H9 (cell line): ENCODE data around the gene TRPM1. TPM values are rescaled to one million over a fixed set of nuclear protein-coding genes. Genes with fewer than 3 reads are reported as not detected.

Experiments used
- DNase-seq: peaks from one replicate; pipeline ENCODE4 v3.0.0-alpha.2; 2017
- H2AFZ ChIP-seq: one replicate; pipeline ENCODE4 v1.6.1; 2013; ENCODE audit warnings: mild to moderate bottlenecking, low read length, control low read depth, moderate library complexity
- H2AK5ac ChIP-seq: 2 replicates; pipeline ENCODE4 v1.6.1; 2013; ENCODE audit warnings: low read length, control low read depth, mixed read lengths; ENCODE audit not compliant: insufficient read length
- H2BK120ac ChIP-seq: one replicate; pipeline ENCODE4 v1.6.1; 2013; ENCODE audit warnings: low read depth, mild to moderate bottlenecking, low read length, control low read depth, inconsistent platforms; ENCODE audit not compliant: poor library complexity, severe bottlenecking
- H2BK12ac ChIP-seq: 2 replicates; pipeline ENCODE4 v1.6.1; 2013; ENCODE audit warnings: low read length, control low read depth, mixed read lengths, low read depth; ENCODE audit not compliant: insufficient read length
- H2BK15ac ChIP-seq: 2 replicates; pipeline ENCODE4 v1.6.1; 2013; ENCODE audit warnings: low read depth, low read length, control low read depth
- H2BK20ac ChIP-seq: one replicate; pipeline ENCODE4 v1.6.1; 2013; ENCODE audit warnings: low read depth, mild to moderate bottlenecking, low read length, control low read depth, inconsistent platforms; ENCODE audit not compliant: poor library complexity, severe bottlenecking
- H2BK5ac ChIP-seq: 2 replicates; pipeline ENCODE4 v1.6.1; 2013; ENCODE audit warnings: low read length, control low read depth, mixed read lengths; ENCODE audit not compliant: insufficient read length
- H3K14ac ChIP-seq: 2 replicates; pipeline ENCODE4 v1.6.1; 2013; ENCODE audit warnings: low read length, control low read depth; ENCODE audit not compliant: insufficient read depth
- H3K18ac ChIP-seq: 2 replicates; pipeline ENCODE4 v1.6.1; 2013; ENCODE audit warnings: low read depth, mild to moderate bottlenecking, mixed read lengths, low read length, control low read depth; ENCODE audit not compliant: insufficient read length
- H3K23ac ChIP-seq: 2 replicates; pipeline ENCODE4 v1.6.1; 2013; ENCODE audit warnings: low read length, control low read depth, mixed read lengths, low read depth; ENCODE audit not compliant: insufficient read length
- H3K23me2 ChIP-seq: 2 replicates; pipeline ENCODE4 v1.6.1; 2013; ENCODE audit warnings: low read depth, mild to moderate bottlenecking, mixed read lengths, low read length, control low read depth; ENCODE audit not compliant: insufficient read length, poor library complexity, severe bottlenecking
- H3K27ac ChIP-seq: 2 replicates; pipeline ENCODE4 v1.5.1; 2013; ENCODE audit warnings: low read length, control low read depth, mixed read lengths, low read depth; ENCODE audit not compliant: insufficient read length
- H3K27me3 ChIP-seq: 2 replicates; pipeline ENCODE4 v1.6.1; 2013; ENCODE audit warnings: low read length, control low read depth, inconsistent platforms; ENCODE audit not compliant: insufficient read depth
- H3K4ac ChIP-seq: 2 replicates; pipeline ENCODE4 v1.6.1; 2013; ENCODE audit warnings: low read depth, mild to moderate bottlenecking, control low read depth, inconsistent platforms, low read length, moderate library complexity
- H3K4me1 ChIP-seq: 2 replicates; pipeline ENCODE4 v1.6.1; 2013; ENCODE audit warnings: low read length, control low read depth, inconsistent platforms; ENCODE audit not compliant: insufficient read depth
- H3K4me2 ChIP-seq: 2 replicates; pipeline ENCODE4 v1.6.1; 2013; ENCODE audit warnings: low read length, control low read depth, mixed read lengths; ENCODE audit not compliant: insufficient read length, insufficient read depth
- H3K56ac ChIP-seq: 2 replicates; pipeline ENCODE4 v1.6.1; 2013; ENCODE audit warnings: low read depth, mild to moderate bottlenecking, mixed read lengths, low read length, control low read depth; ENCODE audit not compliant: insufficient read length
- H3K79me1 ChIP-seq: 2 replicates; pipeline ENCODE4 v1.6.1; 2013; ENCODE audit warnings: low read depth, mild to moderate bottlenecking, moderate library complexity, low read length, control low read depth, inconsistent platforms; ENCODE audit not compliant: insufficient read depth, poor library complexity, severe bottlenecking
- H3K79me2 ChIP-seq: 2 replicates; pipeline ENCODE4 v1.6.1; 2013; ENCODE audit warnings: low read length, control low read depth, inconsistent platforms; ENCODE audit not compliant: insufficient read depth
- H3K9ac ChIP-seq: 2 replicates; pipeline ENCODE4 v1.6.1; 2013; ENCODE audit warnings: low read length, control low read depth, mixed read lengths; ENCODE audit not compliant: insufficient read length; ENCODE audit errors: extremely low read depth
- H3K9me3 ChIP-seq: one replicate; pipeline ENCODE4 v1.6.1; 2013; ENCODE audit warnings: low read depth, low read length, inconsistent platforms; ENCODE audit not compliant: control insufficient read depth
- H3T11ph ChIP-seq: one replicate; pipeline ENCODE4 v1.6.1; 2013; ENCODE audit warnings: mild to moderate bottlenecking, low read length, control low read depth, inconsistent platforms
- H4K20me1 ChIP-seq: one replicate; pipeline ENCODE4 v1.6.1; 2013; ENCODE audit not compliant: control insufficient read depth, insufficient read length, insufficient read depth
- H4K5ac ChIP-seq: 2 replicates; pipeline ENCODE4 v1.6.1; 2013; ENCODE audit warnings: low read depth, mild to moderate bottlenecking, mixed read lengths, low read length, control low read depth; ENCODE audit not compliant: insufficient read length
- H4K8ac ChIP-seq: replicated peaks from 2 replicates; pipeline ENCODE4 v1.6.1; 2013; ENCODE audit warnings: low read length, control low read depth, mixed read lengths, low read depth; ENCODE audit not compliant: insufficient read length
- H4K91ac ChIP-seq: 2 replicates; pipeline ENCODE4 v1.6.1; 2013; ENCODE audit warnings: low read depth, mild to moderate bottlenecking, moderate library complexity, mixed read lengths, low read length, control low read depth; ENCODE audit not compliant: insufficient read length
- H3K27ac Mint-ChIP-seq, 3 experiments: 2 replicates in 2 of 3; 3 replicates in 1 of 3; pipeline ENCODE4 v1.8.0; 2020 to 2021; ENCODE audit warnings: mixed read lengths in 3 of 3, mild to moderate bottlenecking in 1 of 3, moderate library complexity in 1 of 3
- H3K27me3 Mint-ChIP-seq: 2 replicates; pipeline ENCODE4 v1.8.0; 2021; ENCODE audit warnings: low read depth, mild to moderate bottlenecking, moderate library complexity, mixed read lengths
- H3K36me3 Mint-ChIP-seq, 3 experiments: 2 replicates in 2 of 3; 3 replicates in 1 of 3; pipeline ENCODE4 v1.8.0; 2020 to 2021; ENCODE audit warnings: low read depth in 3 of 3, mixed read lengths in 3 of 3; ENCODE audit not compliant: insufficient read depth in 1 of 3
- H3K4me1 Mint-ChIP-seq, 2 experiments: 2 replicates each; pipeline ENCODE4 v1.8.0; 2020; ENCODE audit warnings: mixed read lengths in 2 of 2
- H3K4me3 Mint-ChIP-seq, 2 experiments: 2 replicates in 1 of 2; 3 replicates in 1 of 2; pipeline ENCODE4 v1.8.0; 2020 to 2021; ENCODE audit warnings: mild to moderate bottlenecking in 2 of 2, mixed read lengths in 2 of 2, moderate library complexity in 1 of 2
- H3K9me3 Mint-ChIP-seq, 2 experiments: 2 replicates in 1 of 2; 3 replicates in 1 of 2; pipeline ENCODE4 v1.8.0; 2020; ENCODE audit warnings: mild to moderate bottlenecking in 2 of 2, mixed read lengths in 2 of 2, moderate library complexity in 1 of 2
- WGBS: extraction: QIAGEN DNeasy Blood & Tissue Kit; methylation state at CpG from one replicate; pipeline ENCODE4 v1.1.7; 2013; ENCODE audit warnings: missing lambda C conversion rate, low lambda C conversion rate, mixed read lengths; ENCODE audit not compliant: insufficient read length; ENCODE audit errors: extremely low coverage; 5-methylcytosine and 5-hydroxymethylcytosine counted together
- total RNA-seq: library from RNA; stranded (reverse); gene quantifications from 2 replicates; pipeline ENCODE4 v1.2.1, GENCODE V29; 2021
- TF ChIP-seq, protein P1 (sequence below): fragments of 200-600 bp; sonication (generic); conservative IDR thresholded peaks from 3 replicates; pipeline ENCODE4 v1.8.0; 2021; ENCODE audit warnings: antibody characterized with exemption, mild to moderate bottlenecking

Gene TRPM1
- total RNA-seq, 1 experiment from 2014 or later, result not detected

DNA sequence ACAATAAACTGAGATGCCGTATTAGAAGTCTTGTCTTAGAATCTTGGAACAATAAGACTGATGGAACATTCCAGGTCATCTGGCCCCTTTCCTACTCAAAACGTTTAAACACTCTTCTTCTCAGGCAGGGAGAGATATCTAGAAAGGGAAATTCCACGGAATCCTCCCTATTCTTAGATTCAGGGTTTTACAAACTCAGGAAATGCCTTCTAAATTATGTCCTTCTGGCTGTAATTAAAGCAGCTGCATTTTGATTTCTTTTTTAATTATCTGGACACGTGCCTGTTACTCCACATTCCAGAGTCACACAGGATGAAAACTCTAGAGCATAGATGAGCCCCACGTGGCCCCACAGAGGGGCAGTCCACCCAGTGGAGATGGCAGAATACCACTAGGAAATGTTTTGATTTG lies 68.6 kb downstream of the TRPM1 start:
- H3K4me1 Mint-ChIP-seq, result peaks cover 20% of the 10 kb centered on the region in 2 experiments
- H3K14ac ChIP-seq, result no peak overlapping the region
- no peak overlapping the region for H2BK120ac ChIP-seq
- H3K4me2 ChIP-seq, result no peak overlapping the region
- no peak overlapping the region for H2AK5ac ChIP-seq
- H3K4ac ChIP-seq, result no peak overlapping the region
- H4K91ac ChIP-seq, result no peak overlapping the region
- H3K27me3 ChIP-seq, result no peaks in the 10 kb centered on the region
- no peak overlapping the region for H3K4me3 Mint-ChIP-seq
- H3K9me3 Mint-ChIP-seq, result no peaks in the 10 kb centered on the region; a peak in 1 of 5 replicates
- no peak overlapping the region for H3T11ph ChIP-seq
- TF ChIP-seq, protein P1, sequence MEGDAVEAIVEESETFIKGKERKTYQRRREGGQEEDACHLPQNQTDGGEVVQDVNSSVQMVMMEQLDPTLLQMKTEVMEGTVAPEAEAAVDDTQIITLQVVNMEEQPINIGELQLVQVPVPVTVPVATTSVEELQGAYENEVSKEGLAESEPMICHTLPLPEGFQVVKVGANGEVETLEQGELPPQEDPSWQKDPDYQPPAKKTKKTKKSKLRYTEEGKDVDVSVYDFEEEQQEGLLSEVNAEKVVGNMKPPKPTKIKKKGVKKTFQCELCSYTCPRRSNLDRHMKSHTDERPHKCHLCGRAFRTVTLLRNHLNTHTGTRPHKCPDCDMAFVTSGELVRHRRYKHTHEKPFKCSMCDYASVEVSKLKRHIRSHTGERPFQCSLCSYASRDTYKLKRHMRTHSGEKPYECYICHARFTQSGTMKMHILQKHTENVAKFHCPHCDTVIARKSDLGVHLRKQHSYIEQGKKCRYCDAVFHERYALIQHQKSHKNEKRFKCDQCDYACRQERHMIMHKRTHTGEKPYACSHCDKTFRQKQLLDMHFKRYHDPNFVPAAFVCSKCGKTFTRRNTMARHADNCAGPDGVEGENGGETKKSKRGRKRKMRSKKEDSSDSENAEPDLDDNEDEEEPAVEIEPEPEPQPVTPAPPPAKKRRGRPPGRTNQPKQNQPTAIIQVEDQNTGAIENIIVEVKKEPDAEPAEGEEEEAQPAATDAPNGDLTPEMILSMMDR, result no peak
- H2BK5ac ChIP-seq, result no peak overlapping the region
- H2BK12ac ChIP-seq, result no peak overlapping the region
- peak overlapping the region in 1 of 3 experiments; percentile 70; a peak in 1 of 7 replicates for H3K27ac Mint-ChIP-seq
- no peak overlapping the region for H3K56ac ChIP-seq
- no peak overlapping the region for H2AFZ ChIP-seq
- no peaks in the 10 kb centered on the region for H3K36me3 Mint-ChIP-seq
- H3K23ac ChIP-seq, result no peak overlapping the region
- no peak overlapping the region for H2BK15ac ChIP-seq
- H3K18ac ChIP-seq, result no peak overlapping the region
- H3K27ac ChIP-seq, result no peak overlapping the region
- no peak for DNase-seq
- H3K27me3 Mint-ChIP-seq, result no peaks in the 10 kb centered on the region
- WGBS, result no CpG with 5 or more reads among the region's 5 CpGs
- no peaks in the 10 kb centered on the region for H3K79me2 ChIP-seq
- no peak overlapping the region for H4K8ac ChIP-seq
- H3K9me3 ChIP-seq, result no peaks in the 10 kb centered on the region
- H2BK20ac ChIP-seq, result no peak overlapping the region
- no peaks in the 10 kb centered on the region for H3K79me1 ChIP-seq
- no peak overlapping the region for H4K5ac ChIP-seq
- H3K9ac ChIP-seq, result no peak overlapping the region
- H4K20me1 ChIP-seq, result no peaks in the 10 kb centered on the region
- peaks cover 3% of the 10 kb centered on the region for H3K23me2 ChIP-seq
- H3K4me1 ChIP-seq, result no peaks in the 10 kb centered on the region
